AG10803 (cell line): ENCODE results near the gene CNIH3.
"Not testable (repeated sequence)": the region's sequence is repeated elsewhere in the genome, so short reads cannot be mapped to it uniquely, and the experiment has no call there.

Experiments
- DNase-seq: peaks from one replicate; pipeline ENCODE4 v3.0.0; 2010; ENCODE audit warnings: low read depth
- H3K4me3 ChIP-seq: 2 replicates; pipeline ENCODE4 v1.5.1; 2011; ENCODE audit warnings: mild to moderate bottlenecking, low read length, control low read depth
- TF ChIP-seq, protein P1 (sequence below): conservative IDR thresholded peaks from 2 replicates; pipeline ENCODE4 v1.5.1; 2011; ENCODE audit warnings: mild to moderate bottlenecking, low read length, control low read depth, inconsistent platforms

CNIH3 gene

GRCh38 chr1:224615861-224616755 lies at the start of gene CNIH3:
TSS of gene CNIH3 (plus strand) at chr1:224616317. CDS start at chr1:224617175, 858 bp downstream.
- peak within 1 kb of the TSS; percentile 74 for H3K4me3 ChIP-seq
- TF ChIP-seq, protein P1, sequence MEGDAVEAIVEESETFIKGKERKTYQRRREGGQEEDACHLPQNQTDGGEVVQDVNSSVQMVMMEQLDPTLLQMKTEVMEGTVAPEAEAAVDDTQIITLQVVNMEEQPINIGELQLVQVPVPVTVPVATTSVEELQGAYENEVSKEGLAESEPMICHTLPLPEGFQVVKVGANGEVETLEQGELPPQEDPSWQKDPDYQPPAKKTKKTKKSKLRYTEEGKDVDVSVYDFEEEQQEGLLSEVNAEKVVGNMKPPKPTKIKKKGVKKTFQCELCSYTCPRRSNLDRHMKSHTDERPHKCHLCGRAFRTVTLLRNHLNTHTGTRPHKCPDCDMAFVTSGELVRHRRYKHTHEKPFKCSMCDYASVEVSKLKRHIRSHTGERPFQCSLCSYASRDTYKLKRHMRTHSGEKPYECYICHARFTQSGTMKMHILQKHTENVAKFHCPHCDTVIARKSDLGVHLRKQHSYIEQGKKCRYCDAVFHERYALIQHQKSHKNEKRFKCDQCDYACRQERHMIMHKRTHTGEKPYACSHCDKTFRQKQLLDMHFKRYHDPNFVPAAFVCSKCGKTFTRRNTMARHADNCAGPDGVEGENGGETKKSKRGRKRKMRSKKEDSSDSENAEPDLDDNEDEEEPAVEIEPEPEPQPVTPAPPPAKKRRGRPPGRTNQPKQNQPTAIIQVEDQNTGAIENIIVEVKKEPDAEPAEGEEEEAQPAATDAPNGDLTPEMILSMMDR, result no peak; the same call in 1 of the 2 replicates
- peak; percentile 69 for DNase-seq

DNA sequence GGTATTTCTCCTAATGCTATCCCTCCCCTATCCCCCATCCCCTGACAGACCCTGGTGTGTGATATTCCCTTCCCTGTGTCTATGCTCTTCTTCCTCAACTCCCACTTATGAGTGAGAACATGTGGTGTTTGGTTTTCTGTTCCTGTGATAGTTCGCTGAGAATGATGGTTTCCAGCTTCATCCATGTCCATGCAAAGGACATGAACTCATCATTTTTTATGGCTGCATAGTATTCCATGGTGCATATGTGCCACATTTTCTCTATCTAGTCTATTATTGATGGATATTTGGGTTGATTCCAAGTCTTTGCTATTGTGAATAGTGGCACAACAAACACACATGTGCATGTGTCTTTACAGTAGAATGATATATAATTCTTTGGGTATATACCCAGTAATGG lies 49.6 kb upstream of the CNIH3 start:
- not testable (repeated sequence) for DNase-seq, H3K4me3 ChIP-seq

- TF ChIP-seq, protein P1, result no peak
- no peak overlapping the region for H3K4me3 ChIP-seq
- DNase-seq, result no peak
Measured at GRCh38 chr1:224569276-224569675, 46.8 kb upstream of the CNIH3 start.

DNA sequence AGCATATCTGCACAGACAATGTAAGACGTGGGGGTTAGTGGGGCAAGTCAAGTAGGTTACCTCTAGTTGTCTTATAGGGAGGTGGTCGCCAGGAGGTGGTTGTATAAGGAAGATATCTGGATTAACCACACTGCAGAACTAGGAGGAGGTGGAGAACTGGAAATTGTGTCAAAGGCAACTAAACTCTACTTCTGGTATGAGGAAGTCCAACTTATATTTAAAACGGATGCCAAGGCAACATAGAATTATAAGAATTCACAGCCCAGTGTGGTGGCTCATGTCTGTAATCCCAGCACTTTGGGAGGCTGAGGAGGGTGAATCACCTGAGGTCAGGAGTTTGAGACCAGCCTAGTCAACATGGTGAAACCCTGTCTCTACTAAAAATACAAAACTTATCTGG lies 44.1 kb upstream of the CNIH3 start:
- not testable (repeated sequence) for H3K4me3 ChIP-seq
- DNase-seq, result peak; percentile 59

DNA sequence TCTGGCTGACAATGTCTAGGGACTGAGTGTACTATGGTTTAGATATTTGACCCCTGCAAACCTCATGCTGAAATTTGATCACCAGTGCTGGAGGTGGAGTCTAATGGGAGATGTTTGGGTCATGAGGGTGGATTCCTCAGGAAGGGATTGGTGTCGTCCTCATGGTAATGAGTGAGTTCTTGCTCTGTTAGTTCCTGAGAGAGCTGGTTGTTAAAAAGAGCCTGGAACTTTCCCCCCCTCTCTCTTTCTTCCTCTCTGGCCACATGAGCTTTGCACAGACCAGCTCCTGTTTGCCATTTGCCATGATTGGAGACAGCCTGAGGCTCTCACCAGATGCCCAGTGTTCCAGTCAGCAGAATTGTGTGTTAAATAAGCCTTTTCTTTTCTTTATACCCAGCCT lies 36.6 kb upstream of the CNIH3 start:
- TF ChIP-seq, protein P1, result no peak
- no peak for DNase-seq
- no peak overlapping the region for H3K4me3 ChIP-seq

- no peak for DNase-seq
- TF ChIP-seq, protein P1, result no peak
- no peak overlapping the region for H3K4me3 ChIP-seq
Measured at GRCh38 chr1:224580006-224580405, 36.1 kb upstream of the CNIH3 start.

- no peak for DNase-seq
- TF ChIP-seq, protein P1, result no peak
- no peak overlapping the region for H3K4me3 ChIP-seq
Measured at GRCh38 chr1:224582041-224582440, 34.1 kb upstream of the CNIH3 start.

GRCh38 chr1:224583774-224584173 lies 32.3 kb upstream of the CNIH3 start:
- no peak overlapping the region for H3K4me3 ChIP-seq
- TF ChIP-seq, protein P1, result no peak
- DNase-seq, result no peak
